GM10248 (cell line): ENCODE results near the gene GNB1L.

ENCODE experiments used
- CTCF ChIA-PET: fragments of 300-600 bp; sonication (Branson Sonifier 250); formaldehyde crosslinking; extraction: SDS; loops from one replicate; lab custom pipeline; 2021; ENCODE audit warnings: antibody characterized with exemption; lab: Yijun Ruan, JAX
- POLR2A ChIA-PET: fragments of 350-650 bp; sonication (Branson Sonifier 250); formaldehyde crosslinking; extraction: SDS; loops from one replicate; lab custom pipeline; 2020; ENCODE audit warnings: antibody characterized with exemption; lab: Yijun Ruan, JAX
- DNase-seq: peaks from one replicate; pipeline ENCODE4 v3.0.0; 2012; ENCODE audit errors: extremely low spot score
- TF ChIP-seq, protein P1 (sequence below): IDR thresholded peaks from 2 replicates; pipeline ENCODE4 v1.5.1; 2012; ENCODE audit warnings: mild to moderate bottlenecking, low read depth; ENCODE audit errors: extremely low read depth, missing control alignments, control extremely low read depth

The GNB1L gene

DNA sequence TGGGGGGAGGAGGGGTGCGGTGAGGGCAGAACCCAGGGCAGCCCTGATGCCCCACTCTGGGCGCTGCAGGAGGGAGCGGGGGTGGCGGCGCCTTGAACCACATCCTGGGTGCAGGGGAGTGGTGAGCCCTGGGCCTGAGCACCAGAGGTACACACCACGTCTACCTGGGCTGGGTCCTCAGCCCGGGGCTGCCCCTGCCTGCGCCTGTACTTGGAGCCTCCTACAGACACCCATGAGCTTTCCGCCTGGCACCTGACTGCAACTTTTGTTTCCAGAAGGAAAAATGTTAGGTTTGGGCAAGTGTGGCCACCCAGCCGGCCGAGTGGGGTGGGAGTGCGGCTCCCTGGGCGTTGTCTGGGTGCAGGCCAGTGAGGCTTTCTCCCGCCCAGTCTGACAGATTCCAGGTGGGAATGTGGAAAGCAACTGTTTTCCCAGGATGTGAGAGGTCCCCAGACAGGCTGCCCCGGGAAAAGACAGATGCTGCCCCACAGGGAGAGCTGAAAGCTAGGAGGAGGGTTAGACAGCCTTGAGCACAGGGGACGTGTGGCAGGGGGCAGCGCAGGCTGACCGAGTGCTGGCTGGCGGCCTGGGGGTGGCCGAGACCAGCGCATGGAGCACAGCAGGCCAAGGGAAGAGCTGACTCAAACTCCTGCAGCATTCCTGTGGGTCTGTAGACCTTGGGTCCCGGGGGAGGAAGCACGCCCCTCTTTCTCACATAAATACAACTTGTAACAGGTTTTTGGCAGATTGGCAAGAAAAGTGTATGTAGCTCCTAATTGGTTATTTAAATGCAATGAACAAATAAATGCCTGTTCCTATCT, 44.1 kb downstream of the GNB1L start:
- no peak for DNase-seq
- TF ChIP-seq, protein P1, sequence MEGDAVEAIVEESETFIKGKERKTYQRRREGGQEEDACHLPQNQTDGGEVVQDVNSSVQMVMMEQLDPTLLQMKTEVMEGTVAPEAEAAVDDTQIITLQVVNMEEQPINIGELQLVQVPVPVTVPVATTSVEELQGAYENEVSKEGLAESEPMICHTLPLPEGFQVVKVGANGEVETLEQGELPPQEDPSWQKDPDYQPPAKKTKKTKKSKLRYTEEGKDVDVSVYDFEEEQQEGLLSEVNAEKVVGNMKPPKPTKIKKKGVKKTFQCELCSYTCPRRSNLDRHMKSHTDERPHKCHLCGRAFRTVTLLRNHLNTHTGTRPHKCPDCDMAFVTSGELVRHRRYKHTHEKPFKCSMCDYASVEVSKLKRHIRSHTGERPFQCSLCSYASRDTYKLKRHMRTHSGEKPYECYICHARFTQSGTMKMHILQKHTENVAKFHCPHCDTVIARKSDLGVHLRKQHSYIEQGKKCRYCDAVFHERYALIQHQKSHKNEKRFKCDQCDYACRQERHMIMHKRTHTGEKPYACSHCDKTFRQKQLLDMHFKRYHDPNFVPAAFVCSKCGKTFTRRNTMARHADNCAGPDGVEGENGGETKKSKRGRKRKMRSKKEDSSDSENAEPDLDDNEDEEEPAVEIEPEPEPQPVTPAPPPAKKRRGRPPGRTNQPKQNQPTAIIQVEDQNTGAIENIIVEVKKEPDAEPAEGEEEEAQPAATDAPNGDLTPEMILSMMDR: no peak
- CTCF ChIA-PET: interaction anchor here (1.1 to 1.7 kb wide), 2 partner anchors 8 to 81 kb away, joined by 3 to 4 read pairs; no protein-coding TSS in a partner anchor
- POLR2A ChIA-PET: no interaction called here

GRCh38 chr22:19809741-19810140, 44.9 kb downstream of the GNB1L start:
- TF ChIP-seq, protein P1: no peak
- DNase-seq: no peak
- POLR2A ChIA-PET: no interaction called here
- CTCF ChIA-PET: interaction anchor here (1.7 kb wide), 1 partner anchor 80 kb away, joined by 4 read pairs; no protein-coding TSS in a partner anchor

DNA sequence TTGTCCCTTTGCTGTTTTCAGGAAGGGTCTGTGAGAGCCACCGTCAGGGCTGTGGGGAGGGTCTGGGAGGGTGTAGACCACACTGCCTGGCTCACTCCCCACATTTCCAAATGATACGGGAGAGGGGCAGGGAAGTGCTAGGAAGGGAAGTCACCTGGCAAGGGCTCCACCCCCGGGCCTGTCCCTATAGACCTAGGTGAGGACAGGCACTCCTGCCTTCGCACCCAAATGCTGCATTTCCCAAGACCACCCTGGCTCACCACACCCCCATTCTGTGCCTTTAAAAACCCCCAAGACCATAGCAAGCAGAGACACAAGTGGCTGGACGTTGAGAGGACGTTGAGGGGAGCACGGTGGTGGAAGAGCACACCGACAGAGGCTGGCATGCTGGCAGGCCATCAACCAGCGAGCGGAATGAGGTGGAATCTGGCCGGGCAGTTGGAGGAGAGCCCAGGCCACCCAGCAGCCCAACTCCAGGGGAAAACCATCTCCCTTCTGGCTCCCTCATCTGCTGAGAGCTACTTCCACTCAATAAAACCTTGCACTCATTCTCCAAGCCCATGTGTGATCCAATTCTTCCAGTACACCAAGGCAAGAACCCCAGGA, 45.7 kb downstream of the GNB1L start:
- CTCF ChIA-PET: interaction anchor here (1.7 kb wide), 1 partner anchor 79 kb away, joined by 4 read pairs; no protein-coding TSS in a partner anchor
- TF ChIP-seq, protein P1: no peak
- no peak for DNase-seq
- POLR2A ChIA-PET: interaction anchor here (0.6 kb wide), 1 partner anchor 62 kb away, joined by 4 read pairs; no protein-coding TSS in a partner anchor

DNA sequence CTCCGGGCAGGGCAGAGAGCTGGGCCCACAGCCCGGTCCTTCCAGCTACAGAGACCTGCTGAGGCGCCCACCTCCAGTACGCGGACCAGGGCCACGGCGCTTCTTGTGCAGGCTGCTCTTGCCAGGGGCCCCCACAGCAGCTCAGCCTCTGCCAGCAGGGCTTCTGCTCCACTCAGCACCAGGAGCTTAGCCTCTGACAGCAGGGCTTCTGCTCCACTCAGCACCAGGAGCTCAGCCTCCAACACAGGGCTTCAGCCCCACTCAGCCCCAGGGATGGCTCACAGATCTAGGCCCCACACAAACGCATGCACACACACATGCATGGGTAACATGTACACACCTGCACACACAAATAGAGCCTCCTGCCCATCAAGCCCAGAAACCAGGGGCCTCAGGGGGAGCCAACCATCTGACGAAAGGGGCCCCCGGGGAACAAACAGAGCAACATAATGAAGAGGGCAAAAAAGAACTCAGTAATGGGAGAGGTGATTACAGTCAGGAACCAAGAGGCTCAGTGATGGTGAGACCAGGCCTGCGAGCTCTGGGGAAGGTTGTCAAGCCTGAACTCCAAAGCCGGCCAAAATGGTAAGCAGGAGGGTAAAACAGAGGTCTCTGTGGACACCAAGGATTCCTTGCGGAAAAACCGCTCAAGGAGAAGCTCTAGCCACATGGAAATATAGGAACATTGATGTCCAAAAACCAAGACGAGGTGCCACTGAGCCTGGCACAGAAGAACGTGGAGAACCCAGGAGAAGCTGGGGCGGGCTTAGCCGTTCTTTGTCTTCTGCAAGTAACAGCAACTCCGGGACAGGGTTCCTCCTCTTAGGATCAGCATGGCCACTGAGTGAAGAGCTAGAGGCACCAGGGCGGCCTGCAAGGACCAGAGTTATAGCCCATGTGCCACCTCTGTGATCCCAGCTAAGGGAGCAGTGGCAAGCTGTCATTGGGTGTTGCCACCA, 46.5 kb downstream of the GNB1L start:
- POLR2A ChIA-PET: interaction anchor here (0.6 kb wide), 1 partner anchor 61 kb away, joined by 4 read pairs; no protein-coding TSS in a partner anchor
- CTCF ChIA-PET: interaction anchor here (1.2 kb wide), 1 partner anchor 17 kb away, joined by 3 read pairs; no protein-coding TSS in a partner anchor
- TF ChIP-seq, protein P1: no peak
- DNase-seq: no peak

DNA sequence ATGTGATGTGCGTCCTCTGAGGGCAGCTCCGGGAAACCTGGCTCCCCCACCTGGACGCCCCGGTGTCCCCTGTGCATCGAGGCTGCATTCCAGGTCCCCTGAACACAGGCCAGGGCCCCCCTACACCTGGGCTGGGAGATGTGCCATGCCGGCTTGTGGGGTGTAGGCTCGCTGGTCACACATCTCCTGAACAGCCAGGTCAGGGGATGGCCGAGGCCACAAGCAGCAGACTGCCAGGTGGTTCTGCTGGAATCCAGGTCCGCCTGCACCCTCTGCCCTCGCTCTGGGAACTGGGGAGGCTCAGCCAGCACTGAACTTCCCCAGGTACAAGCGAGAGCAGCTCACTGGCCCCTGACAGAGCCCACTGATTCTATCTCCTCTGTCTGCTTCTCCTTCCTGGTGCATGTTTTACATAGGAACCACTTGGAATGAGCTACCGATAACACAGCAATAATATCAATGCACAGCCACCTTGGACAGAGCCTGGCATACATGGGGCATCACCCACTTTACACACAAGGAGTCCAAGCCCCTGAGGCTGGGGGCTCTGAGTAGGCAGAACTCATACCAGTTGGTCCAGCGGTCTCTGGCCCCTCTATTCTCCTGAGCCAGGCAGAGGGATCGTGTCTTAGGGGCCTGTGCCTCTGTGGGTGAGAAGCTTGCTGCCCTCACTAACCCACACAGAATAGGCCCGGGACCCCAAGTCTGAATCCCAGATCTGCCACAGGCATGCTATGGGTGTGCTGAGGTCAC, 47.3 kb downstream of the GNB1L start:
- DNase-seq: no peak
- POLR2A ChIA-PET: no interaction called here
- CTCF ChIA-PET: interaction anchor here (1.2 kb wide), 1 partner anchor 16 kb away, joined by 3 read pairs; no protein-coding TSS in a partner anchor
- TF ChIP-seq, protein P1: no peak
